GM18951 (cell line): ENCODE measurements around the gene C16orf95.

ENCODE experiments used
- POLR2A ChIP-seq: IDR thresholded peaks from 4 replicates; pipeline ENCODE4 v1.6.1; 2011; ENCODE audit warnings: mild to moderate bottlenecking; ENCODE audit not compliant: insufficient read length, insufficient read depth; ENCODE audit errors: extremely low read depth
- in situ Hi-C: fragments of 300-500 bp; cut with MboI; formaldehyde crosslinking; loops from one replicate; pipeline ENCODE4 v1.12.0; 2022; ENCODE audit warnings: low sequenced_read_pairs, mixed read lengths, inconsistent platforms; ENCODE audit not compliant: unreplicated experiment

C16orf95 gene

DNA sequence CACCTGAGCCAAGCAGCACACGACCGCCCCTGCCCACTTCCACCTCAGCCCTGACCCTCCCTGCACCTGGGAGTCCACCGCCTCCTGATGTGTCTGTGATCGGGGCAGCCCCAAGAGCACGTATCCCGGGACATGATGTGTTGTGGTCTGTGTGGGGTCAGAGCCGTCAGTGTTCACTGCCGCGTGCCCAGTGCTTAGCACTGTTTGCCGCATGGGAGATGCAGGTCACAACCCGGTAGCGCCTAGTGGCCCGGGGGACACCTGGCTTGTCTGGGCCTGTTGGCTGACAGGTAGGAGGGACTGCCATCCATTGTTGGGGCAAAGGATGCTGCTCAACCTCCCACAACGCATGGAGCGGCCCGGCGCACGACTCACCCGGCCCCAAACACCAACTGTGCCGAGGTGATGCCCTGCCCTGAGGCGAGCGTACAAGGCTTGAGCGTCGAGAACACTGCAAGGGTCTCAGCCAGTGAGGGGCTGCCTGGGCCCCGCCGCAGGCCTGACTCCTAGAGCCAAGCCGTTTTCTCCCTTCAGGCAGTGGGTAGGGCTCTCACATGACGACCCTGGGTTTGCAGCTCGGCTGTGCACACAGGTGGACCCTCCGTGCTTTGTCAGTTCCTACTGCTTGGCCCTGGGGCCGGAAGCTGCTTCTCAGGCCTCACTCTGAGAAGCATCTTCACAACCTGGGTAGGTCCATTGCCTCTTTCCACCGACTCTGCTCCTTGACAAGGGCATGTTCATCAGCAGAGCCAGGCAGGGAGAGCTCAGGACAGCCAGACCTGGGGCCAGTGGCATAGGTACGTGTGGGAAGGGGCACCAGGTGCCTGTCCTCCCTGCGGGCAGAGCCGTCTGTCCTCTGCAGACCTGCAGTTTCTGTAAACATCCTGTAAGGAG is 5.9 kb upstream of the C16orf95 start:
- TF ChIP-seq POLR2A: no peak
- in situ Hi-C loops: no loop called here

DNA sequence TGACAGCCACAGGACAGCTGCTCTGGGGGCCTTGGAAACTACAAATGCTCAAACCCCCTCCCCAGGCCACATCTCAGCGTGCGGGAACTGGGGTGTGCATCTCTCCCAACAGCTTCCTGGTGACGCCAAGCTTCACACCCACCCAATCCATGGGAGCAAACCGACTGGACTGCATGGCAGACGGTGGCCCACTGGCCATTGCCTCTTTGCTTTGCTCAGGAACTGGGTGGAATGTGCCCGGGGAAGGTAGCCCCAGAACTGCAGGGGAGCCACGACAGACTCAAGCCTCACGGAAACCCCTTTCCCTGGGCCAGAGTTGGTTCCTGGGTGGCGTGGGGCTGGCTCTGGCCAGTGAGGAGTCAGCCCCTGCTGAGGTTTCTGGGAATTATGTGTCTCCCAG is 5.2 kb upstream of the C16orf95 start:
- no peak for TF ChIP-seq POLR2A
- in situ Hi-C loops: no loop called here

DNA sequence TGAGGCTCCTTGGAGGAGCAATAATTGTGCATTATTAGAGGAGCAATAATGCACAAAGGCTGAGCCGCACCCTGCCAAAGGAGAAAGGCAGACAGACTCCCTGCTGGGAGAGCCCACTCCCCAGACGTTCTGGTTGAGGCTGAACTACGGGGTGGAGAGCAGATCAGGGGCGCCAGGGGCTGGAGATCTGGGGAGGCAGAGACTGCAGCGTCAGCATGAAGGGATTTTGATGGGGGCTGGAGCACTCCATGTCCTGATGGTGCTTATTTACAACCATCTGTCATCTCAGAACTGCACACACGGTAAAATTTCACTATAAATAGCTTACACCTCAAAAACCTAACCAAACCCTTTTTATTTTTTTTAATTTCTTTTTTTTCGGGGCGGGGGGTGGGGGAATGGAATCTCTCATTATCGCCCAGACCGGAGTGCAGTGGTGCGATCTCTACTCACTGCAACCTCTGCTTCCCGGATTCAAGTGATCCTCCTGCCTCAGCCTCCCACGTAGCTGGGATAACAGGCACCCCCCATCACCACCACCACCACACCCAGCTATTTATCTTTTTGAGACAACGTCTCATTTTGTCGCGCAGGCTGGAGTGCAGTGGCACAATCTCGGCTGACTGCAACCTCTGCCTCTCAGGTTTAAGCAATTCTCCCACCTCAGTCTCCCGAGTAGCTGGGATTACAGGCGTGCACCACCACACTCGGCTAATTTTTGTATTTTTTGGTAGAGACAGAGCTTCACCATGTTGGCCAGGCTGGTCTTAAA is 4.3 kb upstream of the C16orf95 start:
- in situ Hi-C loops: no loop called here
- no peak for TF ChIP-seq POLR2A

DNA sequence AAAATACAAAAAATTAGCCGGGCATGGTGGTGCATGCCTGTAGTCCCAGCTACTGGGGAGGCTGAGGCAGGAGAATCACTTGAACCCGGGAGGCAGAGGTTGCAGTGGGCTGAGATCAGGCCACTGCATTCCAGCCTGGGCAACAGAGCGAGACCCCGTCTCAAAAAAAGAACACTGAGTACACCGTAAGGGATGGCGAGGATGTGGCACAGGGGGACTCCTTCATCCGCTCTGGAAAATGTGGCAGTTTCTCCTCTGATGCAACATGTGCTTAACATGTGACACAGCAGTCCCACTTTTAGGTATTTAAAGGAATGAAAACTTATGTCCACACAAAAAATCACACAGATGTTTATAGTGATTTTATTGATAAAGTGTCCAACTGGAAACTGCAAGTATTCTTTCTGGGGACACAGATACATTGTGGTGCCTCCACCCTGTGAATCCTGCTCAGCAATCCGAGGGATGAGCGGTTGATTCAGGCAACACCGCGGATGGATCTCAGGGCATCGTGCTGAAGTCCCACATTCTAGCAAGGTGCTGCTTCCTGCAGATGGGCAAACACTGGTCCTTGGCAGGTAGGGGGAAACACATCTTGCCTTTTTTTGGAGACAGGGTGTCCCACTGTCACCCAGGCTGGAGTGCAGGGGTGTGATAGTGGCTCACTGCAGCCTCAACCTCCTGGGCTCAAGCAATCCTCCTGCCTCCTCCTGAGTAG is 3.5 kb upstream of the C16orf95 start:
- in situ Hi-C loops: no loop called here
- no peak for TF ChIP-seq POLR2A

DNA sequence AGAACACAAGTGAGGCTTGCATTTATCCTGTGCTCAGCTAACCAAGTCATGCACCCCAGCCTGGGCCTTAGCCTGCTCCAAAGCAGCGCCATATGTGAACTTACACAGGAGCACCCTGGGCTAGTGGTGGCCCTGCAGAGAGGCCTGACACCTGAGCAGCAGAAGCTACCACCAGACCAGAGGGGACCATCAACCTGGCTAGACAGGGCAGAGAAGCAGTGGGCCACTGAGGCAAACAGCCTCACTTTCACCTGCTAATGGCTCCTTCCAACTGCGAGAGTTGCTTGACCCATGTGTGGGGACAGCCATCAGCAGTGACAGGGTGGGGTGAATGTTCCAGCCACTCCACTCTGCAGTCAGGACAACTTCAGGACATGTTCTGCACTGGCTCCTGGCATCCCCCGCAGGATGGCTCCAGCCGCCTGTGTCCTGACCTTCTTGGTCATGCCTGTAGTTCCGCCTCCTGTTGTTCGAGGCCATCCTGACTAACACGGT is 2.9 kb upstream of the C16orf95 start:
- in situ Hi-C loops: no loop called here
- no peak for TF ChIP-seq POLR2A

DNA sequence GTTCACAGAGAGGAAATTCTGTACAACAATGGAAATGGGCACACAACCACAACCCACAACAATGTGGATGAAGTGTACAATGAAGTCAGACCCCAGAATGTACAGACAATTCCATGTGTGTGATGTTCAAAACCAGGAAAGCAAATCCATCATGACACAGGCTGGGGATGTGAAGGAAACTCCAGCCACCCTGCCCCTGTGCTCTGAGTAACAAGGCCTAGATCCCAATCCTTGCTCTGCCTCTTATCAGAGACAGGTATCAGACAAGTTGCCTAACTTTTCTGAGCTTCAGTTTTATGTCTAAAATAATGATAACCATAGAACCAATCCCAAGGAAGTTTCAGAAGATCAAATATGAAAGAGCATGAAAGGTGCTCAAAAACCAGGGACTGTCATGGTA is 1.8 kb upstream of the C16orf95 start:
- in situ Hi-C loops: no loop called here
- TF ChIP-seq POLR2A: no peak

DNA sequence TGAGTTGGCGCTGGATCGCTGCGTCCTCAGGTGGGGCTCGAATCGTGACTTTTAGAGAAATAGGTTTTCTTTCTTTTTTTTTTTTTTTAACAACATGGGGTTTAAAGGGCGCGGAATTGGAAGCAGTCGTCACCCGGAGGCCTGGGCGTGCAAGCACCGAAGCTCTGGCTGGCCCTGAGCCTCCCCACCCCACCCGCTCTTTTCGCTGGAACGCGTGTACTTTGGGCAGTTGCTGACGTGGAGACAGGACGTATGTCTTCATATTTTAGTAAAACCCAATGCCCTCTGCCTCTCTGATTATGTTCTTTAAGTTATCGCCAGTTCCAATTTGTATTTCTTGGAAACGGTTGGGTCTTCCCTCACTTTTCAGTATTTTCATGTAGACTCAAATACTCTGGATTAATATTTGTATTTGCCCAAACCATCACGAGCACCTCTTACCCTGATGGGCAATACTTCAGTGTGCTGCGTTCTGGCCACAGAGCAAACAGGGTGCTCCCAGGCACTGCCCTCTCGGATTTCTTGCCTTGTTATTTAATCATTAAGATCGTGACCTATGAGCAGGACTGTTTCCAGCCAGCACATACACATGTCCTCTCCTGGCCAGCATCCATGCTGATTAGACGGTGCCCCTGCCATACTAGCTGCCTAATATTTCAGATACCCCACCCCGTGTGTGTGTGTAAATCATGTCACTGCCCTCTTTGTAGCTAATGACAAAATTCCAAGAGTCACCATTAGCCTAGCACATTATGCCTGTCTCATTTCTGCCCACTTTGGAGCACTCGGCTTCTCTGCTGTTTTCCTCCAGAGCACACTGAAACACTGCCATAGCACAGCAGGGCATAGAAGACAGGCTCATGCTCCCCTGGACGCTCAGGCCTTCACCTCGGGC is 805 bp upstream of the C16orf95 start:
- in situ Hi-C loops: no loop called here
- no peak for TF ChIP-seq POLR2A

DNA sequence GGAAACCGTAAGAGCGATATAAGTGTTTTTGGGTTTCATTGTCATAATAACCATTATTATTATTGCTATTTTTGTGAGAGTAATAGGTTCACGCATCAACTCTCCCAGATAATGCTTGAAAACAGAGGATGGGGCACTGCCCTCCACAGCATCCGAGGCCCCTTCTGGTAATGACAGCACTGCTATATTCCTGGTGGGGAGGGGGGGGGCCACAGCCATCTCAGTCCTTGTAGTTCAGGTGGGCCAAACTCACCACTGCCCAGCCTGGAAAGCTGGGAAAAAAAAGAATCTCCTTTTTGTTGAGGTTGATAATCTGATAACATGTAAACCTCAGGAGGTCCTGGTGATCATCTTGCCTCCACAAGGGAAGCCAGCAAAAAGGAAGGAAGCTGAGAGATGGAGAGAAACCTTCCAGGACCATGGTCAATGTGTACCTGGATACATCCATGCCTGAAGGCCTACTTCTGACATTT is 706 bp downstream of the C16orf95 start:
- in situ Hi-C loops: no loop called here

DNA sequence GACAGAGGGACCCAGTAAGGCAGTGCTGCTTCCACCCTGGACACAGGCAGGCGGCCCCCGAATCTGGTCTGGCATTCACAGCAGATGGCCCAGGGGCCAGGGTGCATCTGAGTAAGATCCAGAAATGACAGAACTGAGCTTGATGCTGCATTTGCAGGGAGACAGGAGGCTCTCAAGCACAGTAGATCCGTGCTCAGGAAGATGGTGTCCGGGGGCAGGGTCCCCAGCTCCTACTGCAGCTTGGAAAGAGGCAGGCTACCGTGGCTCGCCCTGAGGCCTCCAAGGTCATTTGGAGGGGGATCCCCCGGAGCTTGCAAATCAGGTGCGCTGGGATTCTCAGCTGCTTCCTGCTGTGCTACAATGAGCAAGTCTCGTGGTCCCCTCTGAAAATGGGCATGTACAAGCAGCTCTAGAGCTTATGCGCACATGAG is 2.2 kb downstream of the C16orf95 start:
- in situ Hi-C loops: no loop called here
- no peak for TF ChIP-seq POLR2A

More for the DNA sequence above, 706 bp downstream of the C16orf95 start:
- no peak for TF ChIP-seq POLR2A

DNA sequence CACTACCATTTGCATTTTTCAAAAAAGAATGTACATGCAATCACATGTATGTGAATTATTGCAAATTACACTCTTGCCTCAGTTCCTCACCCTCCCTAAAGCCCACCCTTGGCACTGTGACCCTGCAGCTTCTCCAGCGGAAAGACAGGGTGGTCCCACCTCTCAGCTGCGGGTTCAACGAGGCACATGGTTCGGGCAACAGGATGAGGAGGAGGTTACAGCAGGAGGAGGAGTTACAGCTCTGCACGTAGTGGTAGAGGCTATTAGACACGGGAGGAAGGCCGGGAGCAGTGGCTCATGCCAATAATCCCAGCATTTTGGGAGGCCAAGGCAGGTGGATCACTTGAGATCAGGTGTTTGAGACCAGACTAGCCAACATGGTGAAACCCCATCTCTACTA is 5.2 kb downstream of the C16orf95 start:
- in situ Hi-C loops: no loop called here
- TF ChIP-seq POLR2A: no peak

DNA sequence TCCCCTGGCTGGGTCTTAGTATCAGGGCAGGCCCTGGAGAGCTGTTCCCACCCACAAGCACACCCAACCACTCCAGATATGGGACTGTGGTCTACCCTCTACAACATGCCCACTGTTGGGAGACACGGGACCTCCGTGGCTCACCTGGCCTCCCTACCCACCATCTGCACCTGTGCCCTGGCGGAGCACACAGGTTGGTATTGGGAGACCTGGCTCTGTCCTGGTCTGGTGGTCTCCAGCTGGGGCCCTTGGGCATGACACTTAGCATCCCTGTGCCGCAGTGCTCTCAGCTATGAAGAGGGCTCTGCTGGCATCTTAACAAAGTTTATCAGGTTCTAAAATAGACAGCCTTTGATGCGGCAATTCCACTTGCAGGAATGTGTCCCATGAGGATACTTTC is 5.8 kb downstream of the C16orf95 start:
- in situ Hi-C loops: no loop called here

DNA sequence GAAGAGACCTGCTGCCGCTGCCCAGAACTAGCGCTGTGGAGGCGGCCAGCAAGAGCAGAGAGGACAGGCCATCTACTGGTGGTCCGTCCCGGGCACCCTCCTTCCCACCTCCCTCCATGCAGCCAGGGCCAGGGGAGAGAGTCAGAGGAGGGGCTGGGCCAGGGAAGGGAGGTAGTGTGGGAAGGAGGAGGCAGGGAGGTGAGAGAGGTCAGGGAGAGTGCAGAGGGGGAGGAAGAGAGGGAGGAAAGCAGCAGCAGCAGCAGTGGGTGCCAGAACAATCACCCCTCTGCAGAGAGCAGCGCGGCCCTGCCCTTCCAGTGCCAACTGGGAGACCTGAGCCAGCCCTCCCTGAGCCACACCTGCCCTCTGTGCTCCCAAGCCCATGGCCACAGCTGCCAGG is 6.6 kb downstream of the C16orf95 start:
- in situ Hi-C loops: no loop called here

More for the DNA sequence above, 5.8 kb downstream of the C16orf95 start:
- TF ChIP-seq POLR2A: no peak

More for the DNA sequence above, 6.6 kb downstream of the C16orf95 start:
- TF ChIP-seq POLR2A: no peak
